Hypothalamus (tissue), 51 donors: Measurements from ENCODE around the gene NMD3.
A peak's percentile ranks its signal among the peaks of the same experiment; 100 is the strongest.
"Not testable (repeated sequence)": the region's sequence is repeated elsewhere in the genome, so short reads cannot be mapped to it uniquely, and the experiment has no call there.

Experiments
- DNase-seq, 51 donors: peaks; one replicate each; lab custom pipeline; 2025; lab: John Stamatoyannopoulos, UW

The NMD3 gene

GRCh38 chr3:161274691-161275298, 53.7 kb downstream of the NMD3 start:
- peak in 4 of 51 donors; percentile 4 to 5 (median 5) for DNase-seq

DNA sequence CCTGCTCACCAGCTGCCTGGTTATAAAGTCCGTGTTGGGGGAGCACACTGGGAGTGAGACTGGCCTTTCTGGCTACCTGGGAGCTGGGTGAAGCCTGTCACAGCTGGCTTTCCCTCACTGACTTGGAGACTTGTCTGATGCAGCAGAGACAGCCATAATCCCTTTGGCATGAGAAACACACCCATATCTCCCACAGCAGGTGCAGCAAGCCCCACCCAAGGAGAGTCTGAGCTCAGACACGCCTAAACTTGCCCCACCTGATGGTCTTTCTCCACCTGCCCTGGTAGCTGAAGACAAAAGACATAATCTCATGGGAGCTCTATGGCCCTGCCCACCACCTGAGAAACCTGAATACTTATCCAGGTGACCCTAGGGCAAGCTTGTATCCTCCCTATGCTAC, 54.8 kb downstream of the NMD3 start:
- no peak for DNase-seq

DNA sequence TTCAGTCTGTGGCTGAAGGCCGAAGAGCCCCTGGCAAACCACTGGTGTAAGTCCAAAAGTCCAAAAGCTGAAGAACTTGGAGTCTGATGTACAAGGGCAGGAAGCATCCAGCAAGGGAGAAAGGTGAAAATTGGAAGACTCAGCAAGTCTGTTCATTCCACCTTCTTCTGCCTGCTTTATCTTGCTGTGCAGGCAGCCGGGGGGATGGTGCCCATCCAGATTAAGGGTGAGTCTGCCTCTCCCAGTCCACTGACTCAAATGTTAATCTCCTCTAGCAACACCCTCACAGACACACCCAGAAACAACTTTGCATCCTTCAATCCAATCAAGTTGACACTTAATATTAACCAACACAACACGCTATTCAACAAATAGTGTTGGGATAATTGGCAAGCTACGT, 61.3 kb downstream of the NMD3 start:
- DNase-seq: not testable (repeated sequence)

- no peak for DNase-seq
These were observed 63.9 kb downstream of the NMD3 start for GRCh38 chr3:161284989-161285388.

DNA sequence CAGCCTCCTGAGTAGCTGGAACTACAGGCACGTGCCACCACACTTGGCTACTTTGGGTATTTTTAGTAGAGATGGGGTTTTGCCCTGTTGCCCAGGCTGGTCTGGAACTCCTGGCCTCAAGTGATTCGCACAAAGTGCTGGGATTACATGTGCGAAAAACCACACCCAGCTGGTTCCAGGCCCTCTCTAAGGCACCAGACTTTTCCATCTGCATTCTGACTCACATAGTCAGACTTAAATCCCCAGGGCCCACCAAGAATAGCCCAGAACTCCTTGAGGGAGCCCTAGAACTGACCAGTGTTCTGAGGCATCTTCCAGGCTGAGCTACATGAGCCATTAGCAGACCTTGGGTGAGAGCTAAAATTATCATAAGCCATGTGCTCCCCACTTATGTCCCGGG, 68.1 kb downstream of the NMD3 start:
- no peak for DNase-seq

DNA sequence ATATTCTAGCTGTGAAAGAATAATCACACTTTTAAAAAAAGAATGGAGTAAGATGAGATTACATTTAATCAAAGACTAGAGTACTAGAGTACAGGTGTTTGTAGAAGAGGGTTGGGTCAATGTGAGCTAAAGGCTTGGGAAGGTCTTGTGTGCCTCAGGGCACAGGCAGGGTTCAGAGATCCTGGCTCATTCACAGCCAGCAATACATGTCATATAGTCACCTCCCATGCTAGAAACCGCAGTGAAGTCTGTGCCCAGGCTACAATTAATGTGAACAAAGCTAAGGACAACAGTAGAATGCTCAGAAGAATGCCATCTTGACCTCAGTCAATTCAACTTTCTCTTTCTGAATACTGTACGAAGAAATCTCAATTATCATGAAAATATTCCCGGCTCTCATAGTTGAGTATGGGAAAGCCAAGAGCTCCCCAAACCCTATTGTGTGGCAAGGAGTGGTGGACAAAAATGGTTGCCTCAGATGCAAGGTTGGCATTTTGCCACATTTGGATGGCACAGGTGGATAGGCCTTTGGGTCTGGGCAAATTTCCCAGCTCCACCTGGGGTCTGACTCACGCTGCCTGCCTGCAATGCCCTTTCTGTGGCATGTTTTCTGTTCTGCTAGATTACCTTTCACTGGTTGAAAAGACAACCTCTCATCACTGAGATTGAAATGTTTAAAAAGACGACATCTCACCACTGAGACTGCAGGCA, 70.2 kb downstream of the NMD3 start:
- no peak for DNase-seq

GRCh38 chr3:161293381-161293780, 72.3 kb downstream of the NMD3 start:
- no peak for DNase-seq

GRCh38 chr3:161295325-161295724, 74.2 kb downstream of the NMD3 start:
- DNase-seq: no peak

- no peak for DNase-seq
These were observed 75.7 kb downstream of the NMD3 start for GRCh38 chr3:161296814-161297213.
